Stimulated activated effector memory CD8-positive, alpha-beta T cell treated with anti-CD3 and anti-CD28 coated beads, Interleukin-12 subunit alpha, Interleukin-12 subunit beta, amount 100 ng/mL, for 72 hours (primary cell): ENCODE results near the gene MINDY2.
A peak's percentile ranks its signal among the peaks of the same experiment; 100 is the strongest.

Experiments used
- ATAC-seq: fragments of 150-1000 bp; cut with Tn5 transposase; 2 replicates; pipeline ENCODE4 v1.10.0; 2021
- DNase-seq, 2 donors: peaks; one replicate each; pipeline ENCODE4 v3.0.0; 2021 to 2022; ENCODE audit warnings: low spot score in 2 of 2
- H3K27ac Mint-ChIP-seq: one replicate; pipeline ENCODE4 v1.8.0; 2022; ENCODE audit warnings: mild to moderate bottlenecking, mixed read lengths
- H3K36me3 Mint-ChIP-seq: one replicate; pipeline ENCODE4 v1.8.0; 2022; ENCODE audit warnings: mild to moderate bottlenecking, mixed read lengths
- H3K4me1 Mint-ChIP-seq: one replicate; pipeline ENCODE4 v1.8.0; 2022; ENCODE audit warnings: mixed read lengths
- H3K4me3 Mint-ChIP-seq: one replicate; pipeline ENCODE4 v1.8.0; 2022; ENCODE audit warnings: mild to moderate bottlenecking, mixed read lengths
- H3K9me3 Mint-ChIP-seq: one replicate; pipeline ENCODE4 v1.8.0; 2022; ENCODE audit warnings: mixed read lengths

MINDY2 gene

GRCh38 chr15:58770857-58771620 is at the start of gene MINDY2:
TSS of gene MINDY2 (plus strand) at chr15:58771302. CDS start at chr15:58771396, 94 bp downstream.
- Mint-ChIP-seq H3K9me3 (no peaks in the 10 kb centered on the region), H3K36me3 (no peaks in the 10 kb centered on the region), H3K4me1 (peaks cover 6% of the 10 kb centered on the region), H3K4me3 (no peak within 1 kb of the TSS), H3K27ac (peak within 1 kb of the TSS; percentile 94)
- ATAC-seq (peak; percentile 99), DNase-seq (peak; percentile 84 to 95)

GRCh38 chr15:58724466-58724865 is 46.6 kb upstream of the MINDY2 start:
- H3K4me1 Mint-ChIP-seq: peaks cover 34% of the 10 kb centered on the region
- no peak for DNase-seq
- H3K36me3 Mint-ChIP-seq: no peaks in the 10 kb centered on the region
- ATAC-seq: peak; percentile 49
- H3K9me3 Mint-ChIP-seq: no peaks in the 10 kb centered on the region
- no peak overlapping the region for H3K4me3 Mint-ChIP-seq
- H3K27ac Mint-ChIP-seq: peak overlapping the region; percentile 30

- peaks cover 3% of the 10 kb centered on the region for H3K36me3 Mint-ChIP-seq
- H3K9me3 Mint-ChIP-seq: no peaks in the 10 kb centered on the region
- H3K4me3 Mint-ChIP-seq: no peak overlapping the region
- H3K27ac Mint-ChIP-seq: no peak overlapping the region
- peaks cover 44% of the 10 kb centered on the region for H3K4me1 Mint-ChIP-seq
- ATAC-seq (peak; percentile 76), DNase-seq (no peak)
Observed at GRCh38 chr15:58726867-58727266, 44.2 kb upstream of the MINDY2 start.

GRCh38 chr15:58731756-58732535 is 39.2 kb upstream of the MINDY2 start:
- H3K4me1 Mint-ChIP-seq: peaks cover 52% of the 10 kb centered on the region
- H3K27ac Mint-ChIP-seq: peak overlapping the region; percentile 60

GRCh38 chr15:58732625-58733363 is 38.3 kb upstream of the MINDY2 start:
- Mint-ChIP-seq H3K36me3 (peaks cover 6% of the 10 kb centered on the region), H3K27ac (no peak overlapping the region), H3K4me3 (no peak overlapping the region), H3K4me1 (peaks cover 59% of the 10 kb centered on the region), H3K9me3 (no peaks in the 10 kb centered on the region)
- ATAC-seq (no peak), DNase-seq (no peak)

More at GRCh38 chr15:58731756-58732535, 39.2 kb upstream of the MINDY2 start:
- DNase-seq (no peak), ATAC-seq (peak; percentile 52)
- Mint-ChIP-seq H3K9me3 (no peaks in the 10 kb centered on the region), H3K4me3 (no peak overlapping the region), H3K36me3 (peaks cover 6% of the 10 kb centered on the region)

- Mint-ChIP-seq H3K4me1 (peaks cover 72% of the 10 kb centered on the region), H3K27ac (no peak overlapping the region), H3K4me3 (no peak overlapping the region), H3K36me3 (peaks cover 6% of the 10 kb centered on the region), H3K9me3 (no peaks in the 10 kb centered on the region)
- ATAC-seq (no peak), DNase-seq (no peak)
Observed at GRCh38 chr15:58734859-58735258, 36.2 kb upstream of the MINDY2 start.

GRCh38 chr15:58736018-58736643 is 35.0 kb upstream of the MINDY2 start:
- Mint-ChIP-seq H3K36me3 (peaks cover 6% of the 10 kb centered on the region), H3K4me3 (no peak overlapping the region), H3K9me3 (no peaks in the 10 kb centered on the region), H3K4me1 (peaks cover 66% of the 10 kb centered on the region), H3K27ac (no peak overlapping the region)
- DNase-seq: no peak
- no peak for ATAC-seq

GRCh38 chr15:58737298-58737697 is 33.8 kb upstream of the MINDY2 start:
- H3K36me3 Mint-ChIP-seq: no peaks in the 10 kb centered on the region
- H3K4me1 Mint-ChIP-seq: peaks cover 67% of the 10 kb centered on the region
- DNase-seq (no peak), ATAC-seq (no peak)
- no peak overlapping the region for H3K4me3 Mint-ChIP-seq
- H3K9me3 Mint-ChIP-seq: no peaks in the 10 kb centered on the region
- peak overlapping the region; percentile 3 for H3K27ac Mint-ChIP-seq

GRCh38 chr15:58738046-58738707 is 32.9 kb upstream of the MINDY2 start:
- H3K27ac Mint-ChIP-seq: peak overlapping the region; percentile 3
- no peaks in the 10 kb centered on the region for H3K36me3 Mint-ChIP-seq
- ATAC-seq: peak; percentile 76

GRCh38 chr15:58740436-58740835 is 30.7 kb upstream of the MINDY2 start:
- peaks cover 69% of the 10 kb centered on the region for H3K4me1 Mint-ChIP-seq
- no peaks in the 10 kb centered on the region for H3K36me3 Mint-ChIP-seq
- ATAC-seq (no peak), DNase-seq (no peak)
- no peak overlapping the region for H3K27ac Mint-ChIP-seq
- H3K4me3 Mint-ChIP-seq: no peak overlapping the region
- no peaks in the 10 kb centered on the region for H3K9me3 Mint-ChIP-seq

More at GRCh38 chr15:58738046-58738707, 32.9 kb upstream of the MINDY2 start:
- H3K4me1 Mint-ChIP-seq: peaks cover 67% of the 10 kb centered on the region
- H3K4me3 Mint-ChIP-seq: peak overlapping the region; percentile 4
- no peaks in the 10 kb centered on the region for H3K9me3 Mint-ChIP-seq
- no peak for DNase-seq

GRCh38 chr15:58741032-58741431 is 30.1 kb upstream of the MINDY2 start:
- no peaks in the 10 kb centered on the region for H3K9me3 Mint-ChIP-seq
- no peak for ATAC-seq
- DNase-seq: no peak
- no peaks in the 10 kb centered on the region for H3K36me3 Mint-ChIP-seq
- H3K4me1 Mint-ChIP-seq: peaks cover 71% of the 10 kb centered on the region
- no peak overlapping the region for H3K27ac Mint-ChIP-seq
- no peak overlapping the region for H3K4me3 Mint-ChIP-seq

GRCh38 chr15:58742022-58742813 is 28.9 kb upstream of the MINDY2 start:
- Mint-ChIP-seq H3K4me1 (peaks cover 64% of the 10 kb centered on the region), H3K4me3 (no peak overlapping the region), H3K36me3 (no peaks in the 10 kb centered on the region), H3K9me3 (no peaks in the 10 kb centered on the region), H3K27ac (no peak overlapping the region)
- DNase-seq: no peak
- peak; percentile 60 for ATAC-seq

- no peaks in the 10 kb centered on the region for H3K36me3 Mint-ChIP-seq
- ATAC-seq (no peak), DNase-seq (no peak)
- no peaks in the 10 kb centered on the region for H3K9me3 Mint-ChIP-seq
- H3K4me1 Mint-ChIP-seq: peaks cover 62% of the 10 kb centered on the region
- no peak overlapping the region for H3K4me3 Mint-ChIP-seq
- H3K27ac Mint-ChIP-seq: no peak overlapping the region
Observed at GRCh38 chr15:58742819-58743502, 28.1 kb upstream of the MINDY2 start.
